Measurements from ENCODE around the gene LCN6.

The LCN6 gene

GRCh38 chr9:136741883-136742571 lies 6.3 kb downstream of the LCN6 start:
- DNase-seq: peak; percentile 30

GRCh38 chr9:136740971-136741882 lies 7.1 kb downstream of the LCN6 start:
- no peak for DNase-seq

- no peak for DNase-seq
Observed at GRCh38 chr9:136740491-136740890, 7.8 kb downstream of the LCN6 start.

- DNase-seq: no peak
Observed at GRCh38 chr9:136740069-136740468, 8.3 kb downstream of the LCN6 start.

GRCh38 chr9:136739509-136739908 lies 8.8 kb downstream of the LCN6 start:
- DNase-seq: no peak

- DNase-seq: no peak
Observed at GRCh38 chr9:136738960-136739359, 9.4 kb downstream of the LCN6 start.

GRCh38 chr9:136735812-136736480 lies 12.4 kb downstream of the LCN6 start:
- no peak for DNase-seq

GRCh38 chr9:136734837-136735496 lies 13.4 kb downstream of the LCN6 start:
- no peak for DNase-seq

- no peak for DNase-seq
Observed at GRCh38 chr9:136733611-136734010, 14.7 kb downstream of the LCN6 start.

GRCh38 chr9:136732444-136733178 lies 15.7 kb downstream of the LCN6 start:
- DNase-seq: no peak

- DNase-seq: no peak
Observed at GRCh38 chr9:136729926-136730325, 18.4 kb downstream of the LCN6 start.

- DNase-seq: no peak
Observed at GRCh38 chr9:136729144-136729543, 19.2 kb downstream of the LCN6 start.

GRCh38 chr9:136728548-136729123 lies 19.7 kb downstream of the LCN6 start:
- no peak for DNase-seq

- peak; percentile 91 for DNase-seq
Observed at GRCh38 chr9:136728080-136728547, 20.2 kb downstream of the LCN6 start.

- peak; percentile 23 for DNase-seq
Observed at GRCh38 chr9:136726631-136727191, 21.6 kb downstream of the LCN6 start.

GRCh38 chr9:136726118-136726517 lies 22.2 kb downstream of the LCN6 start:
- no peak for DNase-seq

GRCh38 chr9:136725612-136726011 lies 22.7 kb downstream of the LCN6 start:
- DNase-seq: no peak

- DNase-seq: no peak
Observed at GRCh38 chr9:136724772-136725171, 23.6 kb downstream of the LCN6 start.

- DNase-seq: no peak
Observed at GRCh38 chr9:136723989-136724388, 24.3 kb downstream of the LCN6 start.

GRCh38 chr9:136723362-136723976 lies 24.9 kb downstream of the LCN6 start:
- no peak for DNase-seq

GRCh38 chr9:136722969-136723356 lies 25.4 kb downstream of the LCN6 start:
- no peak for DNase-seq
